Measurements from ENCODE around the gene AKT3. TPM values are rescaled to one million over a fixed set of nuclear protein-coding genes. Genes with fewer than 3 reads are reported as not detected.

Gene AKT3
- total RNA-seq, 1 donor from 2014 or later, result 110 TPM

DNA sequence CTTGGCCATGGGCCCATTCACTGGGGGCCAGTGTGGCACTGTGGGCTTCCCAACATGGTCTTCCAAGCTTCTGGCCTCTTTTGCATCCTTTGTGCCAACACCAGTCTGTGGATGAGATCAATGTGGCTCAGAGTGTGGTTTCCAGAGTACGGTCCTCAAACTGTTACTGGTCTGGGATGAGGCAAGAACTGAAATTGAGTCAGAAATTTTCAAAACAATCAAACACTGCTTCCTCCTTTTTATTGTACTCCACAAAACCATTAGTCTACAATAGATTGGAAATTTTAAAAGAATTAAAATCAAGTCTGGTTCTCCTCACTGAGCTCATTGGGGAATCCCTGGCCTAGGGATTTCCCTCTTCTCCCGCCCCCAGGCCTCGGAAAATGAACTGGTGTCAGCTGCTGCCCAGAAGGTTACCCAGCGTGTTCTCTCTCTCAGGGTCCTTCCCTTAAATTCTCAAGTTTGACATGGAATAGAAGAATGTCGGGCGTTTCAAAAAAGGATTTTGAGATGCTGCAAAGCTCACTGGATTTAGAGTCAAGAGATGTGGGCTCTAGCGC lies 372.2 kb downstream of the AKT3 start:
- Mint-ChIP-seq H3K4me1 (peaks cover 30% of the 10 kb centered on the region), H3K27me3 (ENCODE audit: low read depth) (peaks cover 3% of the 10 kb centered on the region), H3K36me3 (peaks cover 7% of the 10 kb centered on the region), H3K27ac (no peak overlapping the region), H3K9me3 (peaks cover 5% of the 10 kb centered on the region), H3K4me3 (no peak overlapping the region)
- DNase-seq (ENCODE audit: low spot score in 2 of 2, unreplicated experiment in 2 of 2), result no peak
- TF ChIP-seq, protein P1, sequence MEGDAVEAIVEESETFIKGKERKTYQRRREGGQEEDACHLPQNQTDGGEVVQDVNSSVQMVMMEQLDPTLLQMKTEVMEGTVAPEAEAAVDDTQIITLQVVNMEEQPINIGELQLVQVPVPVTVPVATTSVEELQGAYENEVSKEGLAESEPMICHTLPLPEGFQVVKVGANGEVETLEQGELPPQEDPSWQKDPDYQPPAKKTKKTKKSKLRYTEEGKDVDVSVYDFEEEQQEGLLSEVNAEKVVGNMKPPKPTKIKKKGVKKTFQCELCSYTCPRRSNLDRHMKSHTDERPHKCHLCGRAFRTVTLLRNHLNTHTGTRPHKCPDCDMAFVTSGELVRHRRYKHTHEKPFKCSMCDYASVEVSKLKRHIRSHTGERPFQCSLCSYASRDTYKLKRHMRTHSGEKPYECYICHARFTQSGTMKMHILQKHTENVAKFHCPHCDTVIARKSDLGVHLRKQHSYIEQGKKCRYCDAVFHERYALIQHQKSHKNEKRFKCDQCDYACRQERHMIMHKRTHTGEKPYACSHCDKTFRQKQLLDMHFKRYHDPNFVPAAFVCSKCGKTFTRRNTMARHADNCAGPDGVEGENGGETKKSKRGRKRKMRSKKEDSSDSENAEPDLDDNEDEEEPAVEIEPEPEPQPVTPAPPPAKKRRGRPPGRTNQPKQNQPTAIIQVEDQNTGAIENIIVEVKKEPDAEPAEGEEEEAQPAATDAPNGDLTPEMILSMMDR (IDR thresholded peaks at IDR 0.05; ENCODE audit: unreplicated experiment), result no peak

DNA sequence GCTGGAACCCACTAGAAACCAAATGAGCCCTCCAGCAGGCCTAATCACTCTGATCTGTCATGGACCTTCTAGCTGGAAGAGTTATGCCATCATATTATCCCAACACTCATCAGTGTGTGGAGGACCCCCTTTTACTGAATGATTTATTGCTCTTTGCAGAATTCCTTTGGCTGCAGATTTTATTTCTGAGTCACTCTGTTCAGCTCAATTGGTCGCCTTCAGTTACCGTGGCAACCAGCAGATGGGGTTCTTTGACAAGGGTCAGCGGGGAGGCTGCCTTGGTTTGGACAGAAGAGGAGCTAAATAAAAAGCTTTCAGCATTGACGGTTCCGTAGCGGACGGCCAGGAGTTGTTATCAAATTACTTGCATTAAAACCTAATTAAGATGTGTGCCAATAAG lies 374.1 kb downstream of the AKT3 start:
- Mint-ChIP-seq H3K27ac (no peak overlapping the region), H3K27me3 (ENCODE audit: low read depth) (no peaks in the 10 kb centered on the region), H3K4me1 (peaks cover 34% of the 10 kb centered on the region), H3K36me3 (peaks cover 7% of the 10 kb centered on the region), H3K9me3 (peaks cover 5% of the 10 kb centered on the region), H3K4me3 (no peak overlapping the region)
- no peak for DNase-seq (ENCODE audit: low spot score in 2 of 2, unreplicated experiment in 2 of 2)
- TF ChIP-seq, protein P1 (IDR thresholded peaks at IDR 0.05; ENCODE audit: unreplicated experiment), result no peak

DNA sequence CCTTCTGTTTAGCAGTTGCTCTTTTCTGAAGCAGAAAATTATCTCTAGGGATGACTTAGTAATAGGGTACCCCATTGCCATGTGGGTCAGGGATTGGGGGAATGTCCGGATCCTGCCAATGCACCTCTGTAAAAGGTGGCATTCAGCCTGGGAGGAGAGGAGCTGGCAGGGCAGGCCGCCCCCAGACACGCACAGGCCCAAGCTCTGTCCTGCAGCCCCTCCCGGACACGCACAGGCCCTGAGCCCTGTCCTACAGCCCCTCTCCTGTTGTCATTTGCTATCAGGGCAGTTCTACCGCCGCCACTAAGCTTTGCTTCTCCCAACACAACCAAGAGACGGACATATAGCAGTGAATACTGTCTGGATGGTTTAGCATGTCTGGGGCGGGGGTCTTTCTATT lies 375.1 kb downstream of the AKT3 start:
- Mint-ChIP-seq H3K4me3 (no peak overlapping the region), H3K27ac (peak overlapping the region; percentile 69), H3K36me3 (peaks cover 5% of the 10 kb centered on the region), H3K9me3 (peaks cover 3% of the 10 kb centered on the region), H3K27me3 (ENCODE audit: low read depth) (no peaks in the 10 kb centered on the region), H3K4me1 (peaks cover 34% of the 10 kb centered on the region)
- TF ChIP-seq, protein P1 (IDR thresholded peaks at IDR 0.05; ENCODE audit: unreplicated experiment), result no peak
- no peak for DNase-seq (ENCODE audit: low spot score in 2 of 2, unreplicated experiment in 2 of 2)

DNA sequence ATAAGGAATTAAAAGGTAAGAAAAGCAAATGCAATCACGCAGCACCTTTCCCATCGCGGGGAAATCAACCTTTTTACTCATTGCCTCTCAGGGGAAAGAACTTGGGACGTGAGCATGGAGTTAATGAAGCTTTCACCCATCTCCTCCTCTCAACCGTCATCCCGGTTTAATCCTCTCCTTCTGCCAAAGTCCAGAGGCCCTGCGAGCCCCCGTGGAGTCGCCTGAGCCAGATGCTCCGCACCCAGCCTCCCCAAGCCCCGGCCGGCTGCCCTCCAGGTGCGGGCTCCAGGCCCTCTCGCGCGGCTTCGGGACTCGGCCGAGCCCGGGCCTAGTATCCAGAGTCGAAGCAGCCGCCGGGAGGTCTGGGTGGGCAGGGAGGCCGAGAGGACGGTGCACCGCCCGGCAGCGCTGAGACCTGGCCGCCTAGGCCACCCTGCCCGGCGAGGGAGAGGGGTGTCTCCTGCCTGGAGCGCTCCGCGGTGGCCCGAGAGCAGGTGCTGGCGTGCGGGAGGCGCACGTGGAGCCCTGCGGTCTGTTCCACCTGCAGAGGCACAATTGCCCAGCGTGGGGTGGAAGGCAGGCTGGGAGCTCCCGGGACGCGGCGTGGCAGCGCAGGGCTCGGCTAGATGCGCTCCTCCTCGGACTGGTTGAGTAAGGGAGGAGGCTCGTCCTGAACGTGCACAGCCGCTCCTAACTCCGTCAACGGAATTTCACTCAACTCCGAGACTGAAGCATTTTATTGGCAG lies 375.7 kb downstream of the AKT3 start:
- Mint-ChIP-seq H3K9me3 (no peaks in the 10 kb centered on the region), H3K4me1 (peaks cover 34% of the 10 kb centered on the region), H3K27ac (peak overlapping the region; percentile 92), H3K36me3 (no peaks in the 10 kb centered on the region), H3K27me3 (ENCODE audit: low read depth) (no peaks in the 10 kb centered on the region), H3K4me3 (no peak overlapping the region)
- DNase-seq (ENCODE audit: low spot score in 2 of 2, unreplicated experiment in 2 of 2), result no peak
- TF ChIP-seq, protein P1 (IDR thresholded peaks at IDR 0.05; ENCODE audit: unreplicated experiment), result no peak

DNA sequence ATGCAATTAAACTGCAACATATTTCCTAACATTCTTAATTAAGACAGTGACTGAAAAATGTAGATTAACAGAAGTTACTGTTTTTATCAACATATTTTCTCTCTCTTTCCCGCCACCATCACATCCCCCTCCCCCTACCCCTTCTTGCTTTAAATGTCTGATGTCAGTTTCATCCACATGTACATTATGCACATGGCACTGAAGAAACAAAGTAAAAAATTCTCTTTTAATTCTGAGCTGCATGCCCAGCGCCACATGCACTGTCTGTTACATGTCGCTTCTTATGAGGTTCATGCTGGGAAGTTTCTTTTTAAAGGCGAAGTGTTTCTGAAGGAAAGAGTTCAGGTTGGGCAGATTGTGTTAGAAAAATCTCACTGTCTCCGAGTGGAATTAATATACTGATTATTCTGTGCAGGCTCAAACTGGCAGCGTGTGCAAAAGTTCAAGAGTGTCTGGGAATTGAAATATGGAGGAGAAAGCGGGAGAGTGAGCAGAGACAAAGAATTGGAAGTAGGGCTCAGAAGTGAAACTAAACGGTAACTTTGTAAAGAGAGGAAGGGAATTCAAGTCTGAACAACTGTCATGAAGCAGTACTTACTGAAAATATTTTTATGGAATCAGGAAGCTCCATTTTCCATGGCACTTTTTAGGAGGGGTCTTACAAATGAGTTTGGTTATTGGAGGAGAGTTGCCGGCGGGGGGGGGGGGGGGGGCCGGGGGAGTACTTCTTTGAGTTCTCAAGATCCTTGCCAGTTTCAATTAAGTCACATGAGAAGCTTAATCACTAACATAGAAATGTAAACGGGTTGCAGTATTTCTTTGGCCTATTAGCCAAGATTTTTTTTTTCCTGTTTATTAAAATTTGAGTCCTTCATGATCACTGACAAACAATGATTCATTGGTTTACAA lies 376.6 kb downstream of the AKT3 start:
- peak overlapping the region; percentile 55 for H3K4me3 Mint-ChIP-seq
- H3K27ac Mint-ChIP-seq, result peak overlapping the region; percentile 92
- no peaks in the 10 kb centered on the region for H3K9me3 Mint-ChIP-seq
- TF ChIP-seq, protein P1 (IDR thresholded peaks at IDR 0.05; ENCODE audit: unreplicated experiment), result no peak
- no peaks in the 10 kb centered on the region for H3K36me3 Mint-ChIP-seq
- peaks cover 34% of the 10 kb centered on the region for H3K4me1 Mint-ChIP-seq
- no peaks in the 10 kb centered on the region for H3K27me3 Mint-ChIP-seq (ENCODE audit: low read depth)
- DNase-seq (ENCODE audit: low spot score in 2 of 2, unreplicated experiment in 2 of 2), result no peak
